Nucleus accumbens (tissue), 56 donors: ENCODE measurements around the gene PTPRF.

Experiments
- DNase-seq, 56 donors: peaks; one replicate each; lab custom pipeline; 2025; lab: John Stamatoyannopoulos, UW

Gene PTPRF

DNA sequence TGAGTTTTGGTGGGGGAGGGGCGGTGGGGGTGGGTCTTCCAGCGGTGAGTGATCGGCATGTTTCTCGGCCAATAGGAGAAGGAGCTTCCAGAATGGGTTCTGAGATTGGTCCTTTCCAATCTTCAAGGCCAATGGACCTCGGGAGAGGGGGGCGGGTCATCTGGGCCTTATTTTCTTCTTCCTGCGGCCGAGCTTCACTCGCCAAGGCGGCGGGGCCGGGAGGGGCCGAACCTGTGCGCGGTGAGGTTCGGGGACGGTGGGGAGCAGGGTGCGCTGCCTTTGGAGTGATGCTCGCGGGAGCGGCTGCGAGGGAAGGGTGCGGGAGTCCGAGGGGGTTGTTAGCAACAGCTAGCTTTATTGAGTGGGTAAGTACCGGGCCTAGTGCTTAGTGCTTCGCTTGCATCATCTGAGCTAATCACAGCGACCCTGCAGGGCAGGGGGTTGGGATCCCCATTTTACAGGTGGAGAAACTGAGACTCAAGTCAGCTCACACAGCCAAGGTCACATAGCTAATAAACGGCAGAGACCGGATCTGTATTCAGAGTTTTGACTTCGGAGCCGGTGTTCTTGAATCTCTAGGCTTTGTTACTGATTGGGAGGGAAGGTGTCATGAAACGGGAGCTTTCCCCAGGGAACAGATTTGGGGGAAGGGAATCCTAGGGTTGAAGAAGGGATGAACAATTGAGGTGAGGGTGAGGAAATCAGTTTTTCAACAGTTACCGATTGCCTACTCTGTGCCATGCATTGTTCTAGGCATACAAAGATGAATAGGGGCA is 119.8 kb downstream of the PTPRF start:
- peak in 55 of 56 donors; percentile 63 to 99 (median 94) for DNase-seq

DNA sequence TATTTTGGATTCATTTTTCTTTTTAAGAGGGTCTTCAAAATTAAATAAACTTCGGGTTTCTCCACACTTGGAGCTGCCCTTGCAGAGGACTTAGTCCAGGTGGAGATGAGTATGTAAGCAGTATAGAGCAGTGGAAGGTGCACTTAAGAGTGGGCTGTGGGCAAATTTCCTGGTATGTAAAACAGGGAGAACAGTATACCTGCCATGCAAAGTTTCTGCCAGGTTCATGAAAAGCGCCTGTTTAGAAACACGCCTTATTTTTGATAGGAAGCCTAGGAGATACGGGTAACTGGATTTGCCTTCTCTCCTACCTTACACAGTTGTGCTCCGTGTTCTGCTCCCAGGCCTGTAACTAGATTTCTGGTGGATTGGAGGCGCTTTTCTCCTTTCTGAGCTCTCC is 120.5 kb downstream of the PTPRF start:
- no peak for DNase-seq

DNA sequence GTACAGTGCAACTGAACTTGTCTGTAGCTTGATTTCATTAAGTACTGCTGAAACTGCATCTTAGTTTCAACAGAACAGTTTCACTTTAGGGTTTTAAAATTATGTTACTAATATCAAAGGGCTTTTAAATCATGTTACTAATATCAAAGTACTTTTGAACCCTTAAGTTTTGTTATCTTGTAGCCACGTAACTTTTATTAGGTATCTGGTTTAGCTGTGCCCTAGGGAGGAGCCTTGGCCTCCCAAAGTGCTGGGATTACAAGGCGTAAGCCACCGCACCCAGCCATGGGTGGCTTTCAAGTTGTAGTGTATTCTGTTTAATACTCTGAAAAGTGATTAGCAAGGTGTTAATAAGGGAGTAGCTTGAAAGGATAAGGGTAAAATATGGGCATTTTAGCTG is 121.2 kb downstream of the PTPRF start:
- no peak for DNase-seq

DNA sequence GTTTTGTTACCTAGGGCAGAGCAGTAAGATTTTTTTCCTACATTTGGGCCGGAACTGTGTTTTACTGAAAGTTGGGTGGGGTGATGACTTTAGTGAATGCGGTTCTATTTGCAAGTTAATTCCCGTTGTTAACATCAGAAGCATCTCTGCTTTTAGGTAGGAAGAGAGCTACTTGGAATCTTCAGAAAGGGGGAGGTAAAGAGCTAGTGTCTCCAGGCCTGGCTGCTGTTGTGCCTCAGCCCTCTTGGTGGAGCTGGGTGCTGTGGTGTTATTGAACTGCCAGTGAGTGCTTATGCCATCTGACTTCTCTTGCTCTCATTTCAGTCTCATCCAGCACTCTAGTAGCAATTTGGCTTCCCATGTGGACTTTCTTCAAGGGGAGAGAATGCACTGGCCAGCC is 122.7 kb downstream of the PTPRF start:
- DNase-seq, result peak in 30 of 56 donors; percentile 1 to 65 (median 26)

DNA sequence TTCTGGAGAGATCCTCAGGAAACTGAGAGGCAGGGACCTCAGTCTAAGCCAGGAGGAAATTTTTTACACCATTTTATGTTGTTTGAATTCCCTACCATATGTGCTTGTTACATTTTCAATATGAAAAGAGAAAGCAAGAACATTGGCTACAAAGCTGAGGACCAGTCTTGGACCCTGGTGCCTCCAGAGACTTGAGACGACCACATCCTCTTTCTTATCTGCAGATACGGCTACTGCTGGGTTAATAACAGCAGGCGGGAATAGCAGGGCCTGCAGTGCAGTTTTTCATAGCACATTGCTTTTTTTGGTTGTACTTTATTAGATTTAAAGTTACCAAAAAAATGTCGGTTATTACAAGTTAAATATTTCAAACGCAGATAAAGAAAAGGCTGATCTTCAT is 123.2 kb downstream of the PTPRF start:
- DNase-seq, result no peak

DNA sequence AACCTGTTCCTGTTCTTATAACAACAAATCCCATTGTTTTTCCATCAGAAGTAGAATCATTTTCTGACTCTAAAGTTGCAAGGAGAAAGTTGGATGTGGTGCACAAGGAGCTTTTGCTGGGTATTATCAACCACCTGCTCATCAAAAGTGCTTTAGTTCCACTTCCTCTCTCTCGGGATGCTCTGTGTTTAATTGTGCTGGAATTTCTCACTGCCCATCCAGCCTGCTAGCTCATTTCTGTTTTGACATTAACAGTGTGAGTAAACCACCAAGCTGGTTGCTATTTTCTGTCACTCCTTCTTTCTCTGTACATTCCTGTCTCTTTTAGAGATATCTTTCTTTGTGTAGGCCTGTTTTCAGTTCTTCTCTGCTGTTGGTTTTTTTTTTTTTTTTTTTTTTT is 125.3 kb downstream of the PTPRF start:
- DNase-seq, result no peak

DNA sequence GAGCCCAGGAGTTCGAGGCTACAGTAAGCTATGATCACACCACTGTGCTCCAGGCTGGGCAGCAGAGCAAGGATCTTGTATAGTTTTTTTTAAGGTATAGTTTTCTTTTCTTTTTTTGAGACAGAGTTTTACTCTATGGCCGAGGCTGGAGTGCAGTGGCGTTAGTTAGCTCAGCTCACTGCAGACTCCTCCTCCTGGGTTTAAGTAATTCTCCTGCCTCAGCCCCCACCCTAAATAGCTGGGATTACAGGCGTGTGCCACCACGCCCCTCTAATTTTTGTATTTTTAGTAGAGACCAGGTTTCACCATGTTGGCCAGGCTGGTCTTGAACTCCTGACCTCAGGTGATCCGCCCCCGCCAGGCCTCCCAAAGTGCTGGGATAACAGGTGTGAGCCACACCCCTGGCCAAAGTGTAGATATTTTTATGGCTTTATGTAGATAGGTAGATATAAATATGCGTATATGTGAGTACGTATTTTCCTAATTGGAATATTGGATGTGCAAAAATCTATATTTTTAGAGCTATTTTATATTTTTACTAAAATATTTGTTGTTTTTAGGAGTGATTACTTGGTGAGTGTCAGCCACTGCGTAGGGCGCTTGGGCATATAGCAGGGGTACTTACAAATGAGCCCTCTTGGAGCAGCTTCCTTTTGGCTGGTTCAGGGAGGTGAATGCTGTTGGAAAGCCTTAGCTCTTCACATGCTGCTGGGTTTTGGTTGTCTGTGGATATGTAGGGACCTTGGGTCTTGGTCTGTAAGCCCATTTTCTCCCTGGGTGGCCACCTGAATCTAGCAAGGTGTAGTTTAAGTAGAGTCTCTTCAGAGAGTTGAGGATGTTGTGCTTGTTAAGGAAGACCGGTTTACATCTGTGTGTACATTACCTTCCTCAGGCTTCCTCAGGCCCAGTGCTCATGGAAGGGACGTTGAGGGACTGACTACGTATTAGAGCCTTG is 128.8 kb downstream of the PTPRF start:
- no peak for DNase-seq

DNA sequence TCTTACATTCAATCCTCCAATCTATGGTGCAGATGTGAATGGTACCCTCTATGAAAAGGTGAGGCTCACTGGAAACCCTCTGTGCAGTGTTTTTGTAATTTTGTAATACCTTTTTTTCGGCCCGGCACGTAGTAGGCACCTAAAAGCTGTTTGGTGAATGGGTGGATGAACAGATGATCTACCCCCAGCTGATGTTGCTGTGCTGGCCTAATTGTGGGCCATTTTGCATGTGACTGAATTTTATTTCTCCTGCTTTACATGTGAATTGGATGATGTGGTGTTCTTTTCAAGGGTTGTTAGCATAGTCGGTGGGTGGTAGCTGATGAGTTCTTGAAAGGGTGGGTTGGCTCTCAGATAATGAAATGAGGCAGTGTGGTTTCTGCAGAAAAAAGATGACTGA is 129.7 kb downstream of the PTPRF start:
- DNase-seq, result peak in 11 of 56 donors; percentile 3 to 43 (median 11)

DNA sequence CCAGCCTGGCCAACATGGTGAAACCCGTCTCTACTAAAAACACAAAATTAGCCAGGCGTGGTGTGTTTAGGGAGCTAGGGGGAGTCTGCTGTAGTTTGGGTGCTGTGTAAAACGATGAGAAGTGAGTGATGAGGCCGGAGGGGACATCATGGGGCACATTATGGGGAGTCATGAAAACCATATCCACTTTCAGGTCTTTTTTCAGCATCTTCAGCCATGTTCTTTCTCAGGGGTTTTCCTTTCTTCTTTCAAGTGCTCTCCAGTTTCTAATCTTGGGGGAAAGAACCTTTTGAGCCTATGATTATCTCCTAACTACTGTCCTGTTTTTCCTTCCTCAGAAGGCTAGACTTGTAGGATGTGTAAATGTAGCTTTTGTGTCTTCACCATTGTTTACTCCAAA is 133.7 kb downstream of the PTPRF start:
- no peak for DNase-seq

DNA sequence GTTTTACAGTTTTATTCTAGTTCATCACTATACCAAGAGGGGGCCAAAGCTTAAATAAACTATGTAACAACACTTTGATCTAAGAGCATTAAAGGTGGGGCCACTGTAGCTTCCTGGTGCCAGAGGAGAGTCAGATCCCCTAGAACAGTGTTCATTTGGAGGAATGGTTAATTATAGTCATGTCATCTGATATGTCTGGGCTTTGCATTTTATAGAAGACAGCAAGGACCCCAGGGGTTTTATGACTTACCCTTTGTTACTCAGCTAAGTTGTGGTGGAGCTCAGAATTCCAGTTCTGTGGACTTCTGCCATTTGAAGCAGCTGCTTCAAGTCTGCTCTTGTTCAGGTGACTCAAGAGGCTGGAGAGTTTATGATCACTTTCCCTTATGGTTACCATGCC is 135.9 kb downstream of the PTPRF start:
- DNase-seq, result no peak

DNA sequence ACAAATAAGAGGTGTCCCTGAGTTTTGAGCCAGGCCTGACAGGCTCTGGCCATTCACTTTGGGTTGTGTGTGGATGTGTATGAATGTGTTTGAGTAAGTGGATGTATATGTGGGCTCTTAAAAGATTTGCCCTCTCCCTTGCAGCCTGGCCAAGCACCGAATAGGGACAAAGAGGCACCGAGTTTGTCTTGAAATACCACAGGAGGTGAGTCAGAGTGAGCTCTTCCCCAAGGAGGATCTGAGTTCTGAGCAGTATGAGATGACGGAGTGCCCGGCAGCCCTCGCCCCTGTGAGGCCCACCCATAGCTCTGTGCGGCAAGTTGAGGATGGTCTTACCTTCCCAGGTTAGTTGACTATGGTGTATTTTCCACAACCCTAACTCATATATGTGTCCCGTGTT is 138.3 kb downstream of the PTPRF start:
- DNase-seq, result no peak

DNA sequence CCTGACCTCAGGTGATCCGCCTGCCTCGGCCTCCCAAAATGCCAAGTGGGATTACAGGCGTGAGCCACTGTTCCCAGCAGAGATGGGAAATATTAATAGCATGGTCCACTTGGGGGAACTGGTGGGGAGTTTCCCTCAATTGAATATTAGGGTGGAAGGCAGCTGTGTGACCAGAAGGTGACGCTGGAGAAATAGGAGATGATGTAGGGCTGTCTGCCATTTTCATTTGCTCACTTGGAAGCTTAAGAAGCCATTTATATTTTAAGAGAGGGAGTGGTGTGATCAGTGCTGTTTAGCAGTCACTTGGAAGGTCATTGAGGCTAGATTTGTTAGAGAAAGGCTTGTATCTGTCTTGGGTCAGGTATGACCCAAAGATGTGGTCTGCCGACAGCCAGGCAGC is 139.2 kb downstream of the PTPRF start:
- DNase-seq, result no peak

DNA sequence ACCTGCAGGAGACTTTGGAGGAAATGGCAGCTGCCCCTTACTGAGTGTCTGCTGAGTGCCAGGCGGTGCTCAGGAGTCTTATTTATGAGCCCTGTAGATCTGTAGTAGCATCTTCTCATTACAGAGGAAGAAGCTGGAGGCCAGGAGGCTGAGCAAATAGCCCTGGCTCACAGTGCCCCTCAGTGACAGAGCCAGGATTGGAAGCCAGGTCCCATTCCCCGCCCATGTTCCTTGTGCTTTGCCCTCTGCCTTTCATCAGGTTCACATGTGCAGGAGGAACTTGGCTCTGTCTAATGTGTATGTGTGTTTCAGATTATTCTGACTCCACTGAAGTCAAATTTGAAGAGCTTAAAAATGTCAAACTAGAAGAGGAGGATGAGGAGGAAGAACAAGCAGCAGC is 140.5 kb downstream of the PTPRF start:
- no peak for DNase-seq

DNA sequence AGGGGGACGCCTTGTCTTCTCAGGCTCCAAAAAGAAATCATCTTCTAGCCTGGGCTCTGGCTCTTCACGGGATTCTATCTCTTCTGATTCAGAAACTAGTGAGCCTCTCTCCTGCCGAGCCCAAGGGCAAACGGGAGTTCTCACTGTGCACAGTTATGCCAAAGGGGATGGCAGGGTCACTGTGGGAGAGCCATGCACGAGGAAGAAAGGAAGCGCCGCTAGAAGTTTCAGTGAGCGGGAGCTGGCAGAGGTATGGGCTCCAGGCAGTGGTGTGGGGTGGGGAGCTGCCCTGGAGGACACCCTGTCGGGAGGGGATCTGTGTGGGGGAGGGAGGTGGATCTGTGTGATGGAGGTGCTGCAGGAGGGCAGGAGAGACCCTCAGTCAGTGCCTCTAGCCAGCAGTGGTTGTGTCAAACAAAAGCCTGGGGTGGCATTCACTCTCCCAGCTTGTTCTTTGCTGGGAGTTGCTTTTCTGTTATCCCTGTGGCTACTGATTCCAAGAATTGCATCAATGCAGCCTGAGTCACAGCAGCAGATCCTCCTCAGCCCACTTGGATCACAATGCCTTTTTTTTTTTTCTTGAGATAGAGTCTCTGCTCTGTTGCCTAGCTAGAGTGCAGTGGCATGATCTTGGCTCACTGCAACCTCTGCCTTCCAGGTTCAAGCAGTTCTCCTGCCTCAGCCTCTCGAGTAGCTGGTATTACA is 141.1 kb downstream of the PTPRF start:
- DNase-seq, result no peak

DNA sequence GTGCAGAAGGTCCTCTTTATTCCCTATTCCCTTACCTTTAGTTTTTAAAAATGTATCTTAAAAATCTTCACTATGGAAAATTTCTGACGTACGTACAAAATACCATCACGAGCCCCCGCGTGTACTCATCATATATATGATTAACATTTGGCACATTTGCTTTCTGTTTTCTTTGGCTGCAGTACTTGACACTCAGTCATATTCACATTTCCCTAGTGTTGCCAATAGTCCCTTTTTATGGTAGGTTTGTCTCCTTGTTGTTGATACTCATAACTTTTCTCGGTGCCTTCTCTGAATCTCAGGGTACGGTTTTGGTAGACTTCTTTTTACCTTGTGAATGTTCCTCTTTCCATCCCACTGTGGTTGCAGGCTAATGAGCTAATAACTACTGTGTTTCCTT is 142.6 kb downstream of the PTPRF start:
- no peak for DNase-seq
